ENCODE data around the gene DCP1B. TPM values are rescaled to one million over a fixed set of nuclear protein-coding genes. Genes with fewer than 3 reads are reported as not detected.

DCP1B gene
- total RNA-seq, 2 donors from 2014 or later = 18.3 to 35.4 TPM

- H3K4me3 ChIP-seq (ENCODE audit: low read length) = no peak overlapping the region
- TF ChIP-seq, protein P1, sequence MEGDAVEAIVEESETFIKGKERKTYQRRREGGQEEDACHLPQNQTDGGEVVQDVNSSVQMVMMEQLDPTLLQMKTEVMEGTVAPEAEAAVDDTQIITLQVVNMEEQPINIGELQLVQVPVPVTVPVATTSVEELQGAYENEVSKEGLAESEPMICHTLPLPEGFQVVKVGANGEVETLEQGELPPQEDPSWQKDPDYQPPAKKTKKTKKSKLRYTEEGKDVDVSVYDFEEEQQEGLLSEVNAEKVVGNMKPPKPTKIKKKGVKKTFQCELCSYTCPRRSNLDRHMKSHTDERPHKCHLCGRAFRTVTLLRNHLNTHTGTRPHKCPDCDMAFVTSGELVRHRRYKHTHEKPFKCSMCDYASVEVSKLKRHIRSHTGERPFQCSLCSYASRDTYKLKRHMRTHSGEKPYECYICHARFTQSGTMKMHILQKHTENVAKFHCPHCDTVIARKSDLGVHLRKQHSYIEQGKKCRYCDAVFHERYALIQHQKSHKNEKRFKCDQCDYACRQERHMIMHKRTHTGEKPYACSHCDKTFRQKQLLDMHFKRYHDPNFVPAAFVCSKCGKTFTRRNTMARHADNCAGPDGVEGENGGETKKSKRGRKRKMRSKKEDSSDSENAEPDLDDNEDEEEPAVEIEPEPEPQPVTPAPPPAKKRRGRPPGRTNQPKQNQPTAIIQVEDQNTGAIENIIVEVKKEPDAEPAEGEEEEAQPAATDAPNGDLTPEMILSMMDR (conservative IDR thresholded peaks at IDR 0.05) = no peak
- H3K27me3 ChIP-seq (ENCODE audit: control insufficient read depth, insufficient read depth, low read length, poor library complexity, severe bottlenecking) = no peaks in the 10 kb centered on the region
- H3K27me3 Mint-ChIP-seq (ENCODE audit: insufficient read depth) = no peaks in the 10 kb centered on the region
- H3K9me3 ChIP-seq (ENCODE audit: control insufficient read depth, low read length) = no peaks in the 10 kb centered on the region
- peak; percentile 36 for DNase-seq
- no peaks in the 10 kb centered on the region for H3K36me3 ChIP-seq (ENCODE audit: control insufficient read depth, insufficient read depth, low read length)
- no peaks in the 10 kb centered on the region for H3K36me3 Mint-ChIP-seq (ENCODE audit: low read depth)
- H3K9me3 Mint-ChIP-seq = no peaks in the 10 kb centered on the region
- H3K27ac Mint-ChIP-seq = no peak overlapping the region
- H3K4me1 ChIP-seq (ENCODE audit: control insufficient read depth, insufficient read depth, low read length) = no peaks in the 10 kb centered on the region
- H3K9ac ChIP-seq (ENCODE audit: extremely low read depth, low read length, poor library complexity, severe bottlenecking) = no peak overlapping the region
- H3K27ac ChIP-seq (ENCODE audit: low read depth, low read length) = no peak overlapping the region
- WGBS, 2 experiments (ENCODE audit: insufficient coverage in 1 of 2, insufficient read length in 1 of 2) = 89 to 95% methylated on average over 8 to 10 of the region's 11 CpGs
- no peak overlapping the region for H3K4me3 Mint-ChIP-seq
- no peaks in the 10 kb centered on the region for H3K4me1 Mint-ChIP-seq
Measured at GRCh38 chr12:1929985-1930802, 74.1 kb downstream of the DCP1B start.

- no peaks in the 10 kb centered on the region for H3K4me1 Mint-ChIP-seq
- H3K36me3 Mint-ChIP-seq (ENCODE audit: low read depth) = no peaks in the 10 kb centered on the region
- H3K4me3 ChIP-seq (ENCODE audit: low read length) = no peak overlapping the region
- WGBS, 2 experiments (ENCODE audit: insufficient coverage in 1 of 2, insufficient read length in 1 of 2) = 91 to 92% methylated on average over 9 to 11 of the region's 11 CpGs
- H3K27me3 Mint-ChIP-seq (ENCODE audit: insufficient read depth) = no peaks in the 10 kb centered on the region
- no peak overlapping the region for H3K27ac Mint-ChIP-seq
- TF ChIP-seq, protein P1 (conservative IDR thresholded peaks at IDR 0.05) = no peak
- DNase-seq = peak; percentile 27
- no peaks in the 10 kb centered on the region for H3K9me3 Mint-ChIP-seq
- no peak overlapping the region for H3K9ac ChIP-seq (ENCODE audit: extremely low read depth, low read length, poor library complexity, severe bottlenecking)
- no peaks in the 10 kb centered on the region for H3K9me3 ChIP-seq (ENCODE audit: control insufficient read depth, low read length)
- H3K36me3 ChIP-seq (ENCODE audit: control insufficient read depth, insufficient read depth, low read length) = no peaks in the 10 kb centered on the region
- H3K27ac ChIP-seq (ENCODE audit: low read depth, low read length) = no peak overlapping the region
- H3K4me1 ChIP-seq (ENCODE audit: control insufficient read depth, insufficient read depth, low read length) = no peaks in the 10 kb centered on the region
- no peaks in the 10 kb centered on the region for H3K27me3 ChIP-seq (ENCODE audit: control insufficient read depth, insufficient read depth, low read length, poor library complexity, severe bottlenecking)
- H3K4me3 Mint-ChIP-seq = no peak overlapping the region
Measured at GRCh38 chr12:1929241-1929984, 74.8 kb downstream of the DCP1B start.

- Histone ChIP-seq H3K36me3 (ENCODE audit: control insufficient read depth, insufficient read depth, low read length) (no peaks in the 10 kb centered on the region), H3K27ac (ENCODE audit: low read depth, low read length) (no peak overlapping the region), H3K9me3 (ENCODE audit: control insufficient read depth, low read length) (no peaks in the 10 kb centered on the region), H3K27me3 (ENCODE audit: control insufficient read depth, insufficient read depth, low read length, poor library complexity, severe bottlenecking) (no peaks in the 10 kb centered on the region), H3K4me1 (ENCODE audit: control insufficient read depth, insufficient read depth, low read length) (no peaks in the 10 kb centered on the region), H3K4me3 (ENCODE audit: low read length) (no peak overlapping the region), H3K9ac (ENCODE audit: extremely low read depth, low read length, poor library complexity, severe bottlenecking) (no peak overlapping the region)
- H3K36me3 Mint-ChIP-seq (ENCODE audit: low read depth) = no peaks in the 10 kb centered on the region
- no peak overlapping the region for H3K27ac Mint-ChIP-seq
- no peaks in the 10 kb centered on the region for H3K4me1 Mint-ChIP-seq
- H3K27me3 Mint-ChIP-seq (ENCODE audit: insufficient read depth) = no peaks in the 10 kb centered on the region
- TF ChIP-seq, protein P1 (conservative IDR thresholded peaks at IDR 0.05) = no peak
- no peaks in the 10 kb centered on the region for H3K9me3 Mint-ChIP-seq
- DNase-seq = peak; percentile 48
- WGBS, 2 experiments (ENCODE audit: insufficient coverage in 1 of 2, insufficient read length in 1 of 2) = 92 to 93% methylated on average over 20 to 22 of the region's 22 CpGs
- no peak overlapping the region for H3K4me3 Mint-ChIP-seq
Measured at GRCh38 chr12:1928439-1929121, 75.7 kb downstream of the DCP1B start.

Data from endodermal cell (in vitro differentiated cells).